OCI-LY7 (cell line): ENCODE results near the gene SLC25A11. TPM values are rescaled to one million over a fixed set of nuclear protein-coding genes. Genes with fewer than 3 reads are reported as not detected.

Source experiments
- BruUV-seq: library from RNA; stranded (reverse); fragments of 400-500 nt; replicated peaks from 2 replicates; lab custom pipeline; 2021; lab: Mats Ljungman, UMichigan
- CTCF ChIA-PET: fragments of 300-600 bp; sonication (Branson Sonifier 250); formaldehyde crosslinking; loops from one replicate; lab custom pipeline; 2022; ENCODE audit warnings: antibody characterized with exemption; ENCODE audit not compliant: unreplicated experiment; lab: Charles Lee
- POLR2A ChIA-PET: fragments of 300-600 bp; sonication (Branson Sonifier 250); formaldehyde crosslinking; loops from one replicate; lab custom pipeline; 2022; ENCODE audit warnings: antibody characterized with exemption; lab: Charles Lee
- DNase-seq: peaks from one replicate; pipeline ENCODE4 v3.0.0-alpha.2; 2015; ENCODE audit warnings: low spot score
- H2AFZ ChIP-seq: fragments of 200-600 bp; sonication (generic), shearing (Covaris generic); 2 replicates; pipeline ENCODE4 v1.6.1; 2014; ENCODE audit warnings: mild to moderate bottlenecking, antibody characterized with exemption, low read length, moderate library complexity
- H3K27ac ChIP-seq: fragments of 200-600 bp; sonication (generic); 2 replicates; pipeline ENCODE4 v1.5.1; 2014; ENCODE audit warnings: mixed run types, low read depth, mild to moderate bottlenecking, moderate library complexity, low read length, inconsistent platforms; ENCODE audit not compliant: poor library complexity, severe bottlenecking
- H3K36me3 ChIP-seq: fragments of 200-600 bp; sonication (generic); 2 replicates; pipeline ENCODE4 v1.6.1; 2014; ENCODE audit warnings: mild to moderate bottlenecking, antibody characterized with exemption, low read length, moderate library complexity, mixed read lengths; ENCODE audit not compliant: insufficient read depth
- H3K4me1 ChIP-seq: fragments of 200-600 bp; sonication (generic); 2 replicates; pipeline ENCODE4 v1.5.1; 2014; ENCODE audit warnings: mild to moderate bottlenecking, low read length; ENCODE audit not compliant: insufficient read depth, poor library complexity, severe bottlenecking
- H3K4me2 ChIP-seq: fragments of 200-600 bp; sonication (generic); 2 replicates; pipeline ENCODE4 v1.6.1; 2014; ENCODE audit warnings: mild to moderate bottlenecking, low read length
- H3K4me3 ChIP-seq: fragments of 200-600 bp; sonication (generic); 2 replicates; pipeline ENCODE4 v1.5.1; 2014; ENCODE audit warnings: mild to moderate bottlenecking, low read depth, low read length; ENCODE audit not compliant: poor library complexity, severe bottlenecking
- H3K79me2 ChIP-seq: fragments of 200-600 bp; sonication (generic); 2 replicates; pipeline ENCODE4 v1.6.1; 2016; ENCODE audit warnings: low read depth, mild to moderate bottlenecking, low read length, moderate library complexity, mixed read lengths; ENCODE audit not compliant: insufficient read depth
- H3K9me2 ChIP-seq: fragments of 200-600 bp; sonication (generic); 2 replicates; pipeline ENCODE4 v1.6.1; 2016; ENCODE audit warnings: mild to moderate bottlenecking, low read length, mixed read lengths; ENCODE audit not compliant: insufficient read depth
- H3K9me3 ChIP-seq: fragments of 200-600 bp; sonication (generic); 2 replicates; pipeline ENCODE4 v1.6.1; 2014; ENCODE audit warnings: mild to moderate bottlenecking, mixed run types, low read length, mixed read lengths
- H4K20me1 ChIP-seq: fragments of 200-600 bp; sonication (generic); 2 replicates; pipeline ENCODE4 v1.6.1; 2014; ENCODE audit warnings: mild to moderate bottlenecking, antibody characterized with exemption, low read length, moderate library complexity, mixed read lengths; ENCODE audit not compliant: insufficient read depth
- EZH2phosphoT487 ChIP-seq: fragments of 200-600 bp; sonication (generic); IDR thresholded peaks from 2 replicates; pipeline ENCODE4 v1.6.1; 2018; ENCODE audit warnings: low read depth, borderline replicate concordance, mild to moderate bottlenecking, mixed run types, antibody characterized with exemption, low read length, moderate library complexity, mixed read lengths
- intact Hi-C: fragments of 100-400 bp; cut with micrococcal nuclease; formaldehyde crosslinking; loops from one replicate; pipeline ENCODE4 v1.10.0; 2022; ENCODE audit not compliant: unreplicated experiment
- total RNA-seq, 2 experiments: library from RNA; depleted of rRNA in 1 of 2; stranded (reverse); fragments of >200 nt in 1 of 2; shearing (Covaris generic) in 1 of 2; gene quantifications; 2 replicates each; pipeline ENCODE4 v1.2.3, GENCODE V29; 2014 to 2022
- TF ChIP-seq, protein P1 (sequence below): fragments of 200-600 bp; sonication (generic); conservative IDR thresholded peaks from 2 replicates; pipeline ENCODE4 v1.5.1; 2014; ENCODE audit warnings: mild to moderate bottlenecking, antibody characterized with exemption, low read length, moderate library complexity, mixed read lengths

The SLC25A11 gene
- total RNA-seq, 2 experiments from 2014 or later = 68.2 to 80.6 TPM

DNA sequence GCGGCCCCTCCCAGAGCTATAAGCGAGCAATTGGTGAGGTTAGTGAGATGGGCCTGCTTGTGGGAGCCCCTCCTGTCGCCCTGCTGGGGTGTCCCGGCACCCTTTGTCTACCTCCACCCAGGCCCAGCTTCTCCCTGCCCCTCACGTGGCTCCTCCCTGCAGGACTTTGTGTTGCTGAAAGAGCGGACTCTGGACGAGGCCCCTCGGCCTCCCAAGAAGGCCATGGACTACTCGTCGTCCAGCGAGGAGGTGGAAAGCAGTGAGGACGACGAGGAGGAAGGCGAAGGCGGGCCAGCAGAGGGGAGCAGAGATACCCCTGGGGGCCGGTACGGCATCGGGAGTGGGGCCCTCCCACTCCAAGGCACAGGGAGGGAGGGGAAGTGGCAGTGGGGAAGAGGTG, 46.6 kb downstream of the SLC25A11 start:
- no peak overlapping the region for H2AFZ ChIP-seq
- H3K79me2 ChIP-seq = no peaks in the 10 kb centered on the region
- intact Hi-C loops = no loop called here
- H3K9me2 ChIP-seq = no peaks in the 10 kb centered on the region
- BruUV-seq = no TSS peak
- ChIA-PET CTCF (no interaction called here), POLR2A (no interaction called here)
- peaks cover 51% of the 10 kb centered on the region for H3K36me3 ChIP-seq
- no peaks in the 10 kb centered on the region for H4K20me1 ChIP-seq
- no peak overlapping the region for H3K4me2 ChIP-seq
- TF ChIP-seq, protein P1, sequence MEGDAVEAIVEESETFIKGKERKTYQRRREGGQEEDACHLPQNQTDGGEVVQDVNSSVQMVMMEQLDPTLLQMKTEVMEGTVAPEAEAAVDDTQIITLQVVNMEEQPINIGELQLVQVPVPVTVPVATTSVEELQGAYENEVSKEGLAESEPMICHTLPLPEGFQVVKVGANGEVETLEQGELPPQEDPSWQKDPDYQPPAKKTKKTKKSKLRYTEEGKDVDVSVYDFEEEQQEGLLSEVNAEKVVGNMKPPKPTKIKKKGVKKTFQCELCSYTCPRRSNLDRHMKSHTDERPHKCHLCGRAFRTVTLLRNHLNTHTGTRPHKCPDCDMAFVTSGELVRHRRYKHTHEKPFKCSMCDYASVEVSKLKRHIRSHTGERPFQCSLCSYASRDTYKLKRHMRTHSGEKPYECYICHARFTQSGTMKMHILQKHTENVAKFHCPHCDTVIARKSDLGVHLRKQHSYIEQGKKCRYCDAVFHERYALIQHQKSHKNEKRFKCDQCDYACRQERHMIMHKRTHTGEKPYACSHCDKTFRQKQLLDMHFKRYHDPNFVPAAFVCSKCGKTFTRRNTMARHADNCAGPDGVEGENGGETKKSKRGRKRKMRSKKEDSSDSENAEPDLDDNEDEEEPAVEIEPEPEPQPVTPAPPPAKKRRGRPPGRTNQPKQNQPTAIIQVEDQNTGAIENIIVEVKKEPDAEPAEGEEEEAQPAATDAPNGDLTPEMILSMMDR = no peak
- TF ChIP-seq EZH2phosphoT487 = no peak
- no peaks in the 10 kb centered on the region for H3K4me1 ChIP-seq
- H3K4me3 ChIP-seq = no peak overlapping the region
- H3K27ac ChIP-seq = no peak overlapping the region
- no peaks in the 10 kb centered on the region for H3K9me3 ChIP-seq
- DNase-seq = no peak

GRCh38 chr17:4892499-4893221, 47.2 kb downstream of the SLC25A11 start:
- intact Hi-C loops = no loop called here
- TF ChIP-seq EZH2phosphoT487 = no peak
- H3K4me3 ChIP-seq = no peak overlapping the region

GRCh38 chr17:4891411-4892410, 48.1 kb downstream of the SLC25A11 start:
- intact Hi-C loops = no loop called here
- H3K9me2 ChIP-seq = no peaks in the 10 kb centered on the region
- no peaks in the 10 kb centered on the region for H3K79me2 ChIP-seq
- H4K20me1 ChIP-seq = no peaks in the 10 kb centered on the region
- H3K4me3 ChIP-seq = no peak overlapping the region
- no peak overlapping the region for H3K4me2 ChIP-seq
- no peak overlapping the region for H3K27ac ChIP-seq
- CTCF ChIA-PET = interaction anchor here (0.6 kb wide), 1 partner anchor 969 kb away, joined by 4 read pairs; no protein-coding TSS in a partner anchor
- H3K4me1 ChIP-seq = no peaks in the 10 kb centered on the region
- POLR2A ChIA-PET = no interaction called here
- H3K36me3 ChIP-seq = peaks cover 52% of the 10 kb centered on the region
- no peak for DNase-seq
- TF ChIP-seq, protein P1 = no peak
- TF ChIP-seq EZH2phosphoT487 = no peak
- BruUV-seq = no TSS peak
- H2AFZ ChIP-seq = no peak overlapping the region
- no peaks in the 10 kb centered on the region for H3K9me3 ChIP-seq

More at GRCh38 chr17:4892499-4893221, 47.2 kb downstream of the SLC25A11 start:
- no peaks in the 10 kb centered on the region for H4K20me1 ChIP-seq
- DNase-seq = no peak
- BruUV-seq = no TSS peak
- H3K36me3 ChIP-seq = peaks cover 52% of the 10 kb centered on the region
- no peaks in the 10 kb centered on the region for H3K9me3 ChIP-seq
- no peaks in the 10 kb centered on the region for H3K4me1 ChIP-seq
- H3K4me2 ChIP-seq = no peak overlapping the region
- no peaks in the 10 kb centered on the region for H3K79me2 ChIP-seq
- no peak overlapping the region for H3K27ac ChIP-seq
- CTCF ChIA-PET = no interaction called here
- H2AFZ ChIP-seq = no peak overlapping the region
- POLR2A ChIA-PET = no interaction called here
- no peaks in the 10 kb centered on the region for H3K9me2 ChIP-seq
